ENCODE data around the gene UBQLN4.
A peak's percentile ranks its signal among the peaks of the same experiment; 100 is the strongest.

The UBQLN4 gene

GRCh38 chr1:156053768-156054499, at the start of gene UBQLN4:
Gene UBQLN4 (minus strand): TSS chr1:156053798. CDS start chr1:156053701, 97 bp downstream.
- DNase-seq, result peak; percentile 86

- no peak for DNase-seq
Observed at GRCh38 chr1:156102633-156103511, 49.3 kb upstream of the UBQLN4 start.

- no peak for DNase-seq
Observed at GRCh38 chr1:156101880-156102279, 48.3 kb upstream of the UBQLN4 start.

GRCh38 chr1:156100205-156100995, 46.8 kb upstream of the UBQLN4 start:
- no peak for DNase-seq

GRCh38 chr1:156099282-156099681, 45.7 kb upstream of the UBQLN4 start:
- DNase-seq, result no peak

GRCh38 chr1:156098784-156099183, 45.2 kb upstream of the UBQLN4 start:
- DNase-seq, result no peak

- peak; percentile 70 for DNase-seq
Observed at GRCh38 chr1:156097499-156098178, 44.0 kb upstream of the UBQLN4 start.

- peak; percentile 94 for DNase-seq
Observed at GRCh38 chr1:156096640-156097391, 43.2 kb upstream of the UBQLN4 start.

- DNase-seq, result no peak
Observed at GRCh38 chr1:156095906-156096508, 42.4 kb upstream of the UBQLN4 start.

GRCh38 chr1:156091610-156092009, 38.0 kb upstream of the UBQLN4 start:
- DNase-seq, result no peak

- peak; percentile 91 for DNase-seq
Observed at GRCh38 chr1:156090840-156091188, 37.2 kb upstream of the UBQLN4 start.

- DNase-seq, result no peak
Observed at GRCh38 chr1:156090138-156090839, 36.7 kb upstream of the UBQLN4 start.

- no peak for DNase-seq
Observed at GRCh38 chr1:156089704-156090103, 36.1 kb upstream of the UBQLN4 start.

- no peak for DNase-seq
Observed at GRCh38 chr1:156086256-156086662, 32.7 kb upstream of the UBQLN4 start.

GRCh38 chr1:156083800-156084790, 30.5 kb upstream of the UBQLN4 start:
- DNase-seq, result no peak

- peak; percentile 58 for DNase-seq
Observed at GRCh38 chr1:156082309-156083091, 28.9 kb upstream of the UBQLN4 start, which contains the start of gene MEX3A. Gene MEX3A (minus strand): TSS chr1:156082465. CDS start chr1:156081998, 467 bp downstream.

GRCh38 chr1:156081917-156082308, 28.3 kb upstream of the UBQLN4 start:
- DNase-seq, result no peak

- DNase-seq, result no peak
Observed at GRCh38 chr1:156081180-156081916, 27.8 kb upstream of the UBQLN4 start.
